ENCODE measurements around the gene DIPK1B. TPM values are rescaled to one million over a fixed set of nuclear protein-coding genes. Genes with fewer than 3 reads are reported as not detected.

Gene DIPK1B
- polyA plus RNA-seq, 1 donor from 2014 or later, result 65.1 TPM

DNA sequence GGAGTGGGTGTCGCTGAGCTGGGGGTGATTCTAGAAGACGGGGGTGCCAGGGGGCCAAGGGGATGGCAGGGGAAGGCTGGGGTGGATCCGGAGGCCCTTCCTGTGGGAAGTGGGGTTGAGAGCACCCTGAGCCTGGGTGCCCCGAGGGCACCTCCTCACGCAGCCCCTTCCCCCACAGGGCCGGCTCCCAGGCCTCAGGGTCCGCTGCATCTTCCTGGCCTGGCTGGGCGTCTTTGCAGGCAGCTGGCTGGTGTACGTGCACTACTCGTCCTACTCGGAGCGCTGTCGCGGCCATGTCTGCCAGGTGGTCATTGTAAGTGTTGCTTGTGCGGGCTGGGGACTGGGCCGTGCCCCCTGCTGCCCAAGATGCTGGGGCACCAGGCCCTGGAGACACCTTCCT is 5.0 kb downstream of the DIPK1B start:
- Histone ChIP-seq H3K27me3 (ENCODE audit: insufficient read depth, low read depth, low read length) (no peaks in the 10 kb centered on the region), H3K9ac (ENCODE audit: low read length) (no peak overlapping the region), H3K27ac (ENCODE audit: low read length) (no peak overlapping the region), H3K4me3 (ENCODE audit: low read length) (no peak overlapping the region), H3F3A (ENCODE audit: insufficient read depth, low read length, poor library complexity, severe bottlenecking) (no peaks in the 10 kb centered on the region), H3K79me2 (replicated peaks; ENCODE audit: insufficient read depth, low read length) (peaks cover 29% of the 10 kb centered on the region), H3K9me3 (ENCODE audit: low read length) (no peaks in the 10 kb centered on the region), H4K20me1 (ENCODE audit: insufficient read depth) (no peaks in the 10 kb centered on the region), H3K36me3 (ENCODE audit: insufficient read depth, low read length) (no peaks in the 10 kb centered on the region), H3K4me2 (ENCODE audit: low read length) (no peak overlapping the region), H3K9me2 (ENCODE audit: insufficient read depth, low read length) (no peaks in the 10 kb centered on the region), H2AFZ (ENCODE audit: low read depth, low read length) (no peak overlapping the region)
- TF ChIP-seq POLR2AphosphoS5 (IDR thresholded peaks at IDR 0.05) (no peak), TAF1 (IDR thresholded peaks at IDR 0.05; ENCODE audit: low read depth) (no peak), SMC3 (conservative IDR thresholded peaks at IDR 0.05; ENCODE audit: poor library complexity) (no peak), EZH2 (IDR thresholded peaks at IDR 0.05; ENCODE audit: borderline replicate concordance, insufficient read depth, low read length, poor library complexity, severe bottlenecking) (no peak), RAD21 (conservative IDR thresholded peaks at IDR 0.05) (no peak), MXI1 (conservative IDR thresholded peaks at IDR 0.05; ENCODE audit: poor library complexity, severe bottlenecking) (no peak), EP300 (conservative IDR thresholded peaks at IDR 0.05; ENCODE audit: poor library complexity, severe bottlenecking) (no peak)
- TF ChIP-seq, protein P1, sequence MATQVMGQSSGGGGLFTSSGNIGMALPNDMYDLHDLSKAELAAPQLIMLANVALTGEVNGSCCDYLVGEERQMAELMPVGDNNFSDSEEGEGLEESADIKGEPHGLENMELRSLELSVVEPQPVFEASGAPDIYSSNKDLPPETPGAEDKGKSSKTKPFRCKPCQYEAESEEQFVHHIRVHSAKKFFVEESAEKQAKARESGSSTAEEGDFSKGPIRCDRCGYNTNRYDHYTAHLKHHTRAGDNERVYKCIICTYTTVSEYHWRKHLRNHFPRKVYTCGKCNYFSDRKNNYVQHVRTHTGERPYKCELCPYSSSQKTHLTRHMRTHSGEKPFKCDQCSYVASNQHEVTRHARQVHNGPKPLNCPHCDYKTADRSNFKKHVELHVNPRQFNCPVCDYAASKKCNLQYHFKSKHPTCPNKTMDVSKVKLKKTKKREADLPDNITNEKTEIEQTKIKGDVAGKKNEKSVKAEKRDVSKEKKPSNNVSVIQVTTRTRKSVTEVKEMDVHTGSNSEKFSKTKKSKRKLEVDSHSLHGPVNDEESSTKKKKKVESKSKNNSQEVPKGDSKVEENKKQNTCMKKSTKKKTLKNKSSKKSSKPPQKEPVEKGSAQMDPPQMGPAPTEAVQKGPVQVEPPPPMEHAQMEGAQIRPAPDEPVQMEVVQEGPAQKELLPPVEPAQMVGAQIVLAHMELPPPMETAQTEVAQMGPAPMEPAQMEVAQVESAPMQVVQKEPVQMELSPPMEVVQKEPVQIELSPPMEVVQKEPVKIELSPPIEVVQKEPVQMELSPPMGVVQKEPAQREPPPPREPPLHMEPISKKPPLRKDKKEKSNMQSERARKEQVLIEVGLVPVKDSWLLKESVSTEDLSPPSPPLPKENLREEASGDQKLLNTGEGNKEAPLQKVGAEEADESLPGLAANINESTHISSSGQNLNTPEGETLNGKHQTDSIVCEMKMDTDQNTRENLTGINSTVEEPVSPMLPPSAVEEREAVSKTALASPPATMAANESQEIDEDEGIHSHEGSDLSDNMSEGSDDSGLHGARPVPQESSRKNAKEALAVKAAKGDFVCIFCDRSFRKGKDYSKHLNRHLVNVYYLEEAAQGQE (IDR thresholded peaks at IDR 0.05; ENCODE audit: borderline replicate concordance), result no peak
- TF ChIP-seq, protein P2, sequence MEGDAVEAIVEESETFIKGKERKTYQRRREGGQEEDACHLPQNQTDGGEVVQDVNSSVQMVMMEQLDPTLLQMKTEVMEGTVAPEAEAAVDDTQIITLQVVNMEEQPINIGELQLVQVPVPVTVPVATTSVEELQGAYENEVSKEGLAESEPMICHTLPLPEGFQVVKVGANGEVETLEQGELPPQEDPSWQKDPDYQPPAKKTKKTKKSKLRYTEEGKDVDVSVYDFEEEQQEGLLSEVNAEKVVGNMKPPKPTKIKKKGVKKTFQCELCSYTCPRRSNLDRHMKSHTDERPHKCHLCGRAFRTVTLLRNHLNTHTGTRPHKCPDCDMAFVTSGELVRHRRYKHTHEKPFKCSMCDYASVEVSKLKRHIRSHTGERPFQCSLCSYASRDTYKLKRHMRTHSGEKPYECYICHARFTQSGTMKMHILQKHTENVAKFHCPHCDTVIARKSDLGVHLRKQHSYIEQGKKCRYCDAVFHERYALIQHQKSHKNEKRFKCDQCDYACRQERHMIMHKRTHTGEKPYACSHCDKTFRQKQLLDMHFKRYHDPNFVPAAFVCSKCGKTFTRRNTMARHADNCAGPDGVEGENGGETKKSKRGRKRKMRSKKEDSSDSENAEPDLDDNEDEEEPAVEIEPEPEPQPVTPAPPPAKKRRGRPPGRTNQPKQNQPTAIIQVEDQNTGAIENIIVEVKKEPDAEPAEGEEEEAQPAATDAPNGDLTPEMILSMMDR (IDR thresholded peaks at IDR 0.05; ENCODE audit: poor library complexity, severe bottlenecking), result no peak

DNA sequence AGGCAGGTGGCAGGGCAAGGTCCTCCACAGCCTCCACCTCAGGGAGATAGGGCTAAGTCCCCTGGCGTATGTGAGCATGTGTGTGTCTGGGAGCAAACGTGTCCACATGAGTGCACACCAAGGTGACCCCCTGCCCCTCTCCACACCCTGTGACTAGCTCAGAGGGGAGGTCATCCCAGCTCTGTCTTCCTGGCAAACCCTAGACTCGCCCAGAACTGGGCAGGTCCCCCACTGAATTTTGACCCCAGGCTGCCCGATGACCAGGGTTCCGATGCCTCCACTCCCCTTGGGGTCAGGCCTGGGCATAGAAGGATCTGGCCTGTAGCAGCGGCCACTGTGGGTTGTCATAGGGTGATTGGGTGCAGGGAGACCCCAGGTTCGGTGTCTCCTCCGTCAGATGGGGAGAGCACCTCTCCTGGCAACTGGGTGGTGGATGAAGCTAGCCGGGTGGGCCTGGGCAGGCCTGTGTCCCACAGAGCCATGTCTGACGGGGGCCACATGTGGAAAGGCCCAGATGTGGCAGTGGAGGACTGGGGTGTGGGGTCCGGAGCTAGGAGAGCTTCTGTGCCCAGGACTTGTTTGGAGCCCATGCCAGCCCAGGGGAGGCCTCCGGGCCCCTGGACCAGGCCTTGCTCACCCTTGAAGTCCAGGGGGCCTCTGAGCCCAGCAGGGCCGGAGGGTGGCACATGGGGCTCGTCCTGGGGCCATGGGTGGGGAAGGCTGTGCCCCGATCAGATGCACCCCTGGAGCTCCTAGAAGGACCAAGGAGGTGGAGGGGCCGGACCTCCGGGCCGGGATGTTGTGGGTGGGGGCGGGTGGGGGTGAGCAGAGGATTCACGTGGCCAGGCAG is 6.2 kb downstream of the DIPK1B start:
- Histone ChIP-seq H3K9me3 (ENCODE audit: low read length) (no peaks in the 10 kb centered on the region), H3K9me2 (ENCODE audit: insufficient read depth, low read length) (no peaks in the 10 kb centered on the region), H3K79me2 (replicated peaks; ENCODE audit: insufficient read depth, low read length) (peaks cover 22% of the 10 kb centered on the region), H3K9ac (ENCODE audit: low read length) (no peak overlapping the region), H3K4me3 (ENCODE audit: low read length) (no peak overlapping the region), H2AFZ (ENCODE audit: low read depth, low read length) (no peak overlapping the region), H4K20me1 (ENCODE audit: insufficient read depth) (no peaks in the 10 kb centered on the region), H3F3A (ENCODE audit: insufficient read depth, low read length, poor library complexity, severe bottlenecking) (no peaks in the 10 kb centered on the region), H3K4me2 (ENCODE audit: low read length) (no peak overlapping the region), H3K27me3 (ENCODE audit: insufficient read depth, low read depth, low read length) (no peaks in the 10 kb centered on the region), H3K36me3 (ENCODE audit: insufficient read depth, low read length) (no peaks in the 10 kb centered on the region), H3K27ac (ENCODE audit: low read length) (no peak overlapping the region)
- TF ChIP-seq EZH2 (IDR thresholded peaks at IDR 0.05; ENCODE audit: borderline replicate concordance, insufficient read depth, low read length, poor library complexity, severe bottlenecking) (no peak), SMC3 (conservative IDR thresholded peaks at IDR 0.05; ENCODE audit: poor library complexity) (no peak), TAF1 (IDR thresholded peaks at IDR 0.05; ENCODE audit: low read depth) (no peak), EP300 (conservative IDR thresholded peaks at IDR 0.05; ENCODE audit: poor library complexity, severe bottlenecking) (no peak), RAD21 (conservative IDR thresholded peaks at IDR 0.05) (no peak), POLR2AphosphoS5 (IDR thresholded peaks at IDR 0.05) (no peak), MXI1 (conservative IDR thresholded peaks at IDR 0.05; ENCODE audit: poor library complexity, severe bottlenecking) (no peak)
- TF ChIP-seq, protein P2 (IDR thresholded peaks at IDR 0.05; ENCODE audit: poor library complexity, severe bottlenecking), result no peak
- TF ChIP-seq, protein P1 (IDR thresholded peaks at IDR 0.05; ENCODE audit: borderline replicate concordance), result no peak

Measured in neural cell (in vitro differentiated cells).